ENCODE results near the gene ZSCAN31.
A peak's percentile ranks its signal among the peaks of the same experiment; 100 is the strongest.
"Not testable (repeated sequence)": the region's sequence is repeated elsewhere in the genome, so short reads cannot be mapped to it uniquely, and the experiment has no call there.

ZSCAN31 gene

DNA sequence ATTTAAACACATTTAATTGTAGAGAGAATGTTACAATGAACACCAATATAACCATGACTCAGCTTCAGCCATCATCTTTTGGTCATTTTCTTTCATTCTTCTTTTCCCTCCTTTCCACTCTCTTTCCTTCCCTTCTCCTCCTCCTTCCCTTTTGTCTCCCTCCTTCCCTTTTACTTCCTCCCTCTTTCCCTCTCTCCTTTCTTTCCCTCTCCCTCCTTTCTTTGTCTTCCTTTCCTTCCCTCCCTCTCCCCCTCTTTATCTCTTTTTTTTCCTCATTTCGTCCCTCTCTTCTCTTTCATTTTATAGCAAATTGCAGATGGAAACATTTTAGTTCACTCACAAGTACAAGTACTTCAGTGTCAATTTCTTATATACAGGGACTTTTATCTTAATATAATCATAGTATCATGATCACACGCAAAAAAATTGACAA, 15.6 kb upstream of the ZSCAN31 start:
- no peak for DNase-seq

DNA sequence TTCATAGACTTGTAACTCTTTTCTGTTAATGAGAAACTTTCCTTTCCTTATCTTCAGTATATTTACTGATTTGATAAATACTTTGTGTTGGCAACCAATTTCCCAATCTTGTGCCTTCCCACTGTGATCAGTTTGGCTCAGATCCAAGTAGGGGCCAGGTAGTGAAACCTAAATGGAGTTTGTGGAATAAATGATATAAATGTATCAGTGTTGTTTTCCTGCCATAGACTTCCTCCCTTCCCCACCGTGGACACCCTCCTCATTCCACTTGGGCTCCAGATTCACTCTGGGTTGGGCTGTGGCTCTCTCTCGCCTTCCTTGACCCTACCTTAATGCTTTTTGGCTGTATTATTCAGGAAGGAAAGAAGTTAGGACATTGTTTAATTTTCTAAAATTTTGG, 15.1 kb upstream of the ZSCAN31 start:
- no peak for DNase-seq

- peak; percentile 72 for DNase-seq
Observed at GRCh38 chr6:28349892-28350737, 14.2 kb upstream of the ZSCAN31 start, which contains the start of gene ZKSCAN3. Gene ZKSCAN3 (plus strand): TSS chr6:28349947. CDS start chr6:28359587, 9,640 bp downstream.

DNA sequence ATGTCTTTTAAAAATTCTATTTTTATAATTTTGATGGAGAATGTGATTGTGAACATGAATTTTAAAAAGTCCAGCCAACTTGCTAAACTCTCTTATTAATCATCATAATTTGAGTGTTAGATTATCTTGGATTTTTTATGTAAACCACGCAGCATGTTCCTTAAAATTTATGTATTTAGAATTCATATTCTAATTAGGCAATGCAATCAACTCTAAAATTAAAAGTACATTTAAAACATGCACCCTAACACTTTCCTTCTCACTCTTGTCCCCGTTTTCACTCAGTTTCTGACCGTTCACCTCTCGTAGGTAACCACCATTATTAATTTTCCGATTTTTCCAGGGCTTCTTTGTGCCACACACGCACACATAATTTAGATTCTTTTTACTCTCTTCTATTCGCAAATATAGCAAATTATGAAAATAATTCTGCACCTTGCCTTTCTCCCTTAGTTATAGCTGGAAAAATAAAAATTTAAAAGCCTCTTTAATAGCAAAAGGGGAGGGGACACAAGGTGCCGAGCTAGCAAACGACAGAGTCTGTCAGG, 13.5 kb upstream of the ZSCAN31 start:
- DNase-seq: no peak

DNA sequence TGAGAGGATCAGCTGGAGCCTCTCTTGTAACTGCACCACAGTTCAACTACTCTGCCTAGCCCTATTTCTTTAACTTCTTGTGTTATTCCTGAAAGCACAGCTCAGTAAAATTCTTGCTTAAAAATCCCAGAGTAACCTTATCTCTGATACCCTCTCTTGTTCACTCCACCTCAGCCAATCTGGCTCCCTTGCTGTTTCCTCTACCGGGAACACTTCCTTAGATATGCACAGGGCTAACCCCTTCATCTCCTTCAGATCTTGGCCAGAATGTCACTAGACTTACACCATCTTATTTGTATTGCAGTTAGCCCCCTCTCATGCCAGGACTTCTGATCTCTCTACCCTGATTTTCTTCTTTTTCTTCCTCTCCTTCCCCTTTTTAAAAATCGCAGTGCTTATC, 11.2 kb upstream of the ZSCAN31 start:
- DNase-seq: no peak

DNA sequence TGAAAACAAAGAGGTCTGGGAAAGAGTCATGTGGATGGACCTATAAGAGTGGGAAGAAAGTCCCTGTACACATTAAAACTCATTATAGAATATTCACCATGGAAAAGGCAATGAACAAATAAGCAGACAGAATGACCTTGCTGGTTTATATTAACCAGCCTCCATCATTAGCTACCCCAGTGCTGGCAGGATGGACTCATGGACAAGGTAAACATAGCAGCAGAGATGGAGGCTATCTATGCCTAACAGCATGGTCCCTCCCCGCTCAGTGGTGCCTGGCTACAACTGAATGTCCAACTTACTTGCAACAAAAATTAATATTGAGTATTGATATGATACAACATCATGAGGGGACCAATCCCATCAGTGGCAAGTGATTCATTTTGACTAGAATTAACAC, 9.3 kb upstream of the ZSCAN31 start:
- no peak for DNase-seq

GRCh38 chr6:28343898-28344677, 8.1 kb upstream of the ZSCAN31 start:
- no peak for DNase-seq

DNA sequence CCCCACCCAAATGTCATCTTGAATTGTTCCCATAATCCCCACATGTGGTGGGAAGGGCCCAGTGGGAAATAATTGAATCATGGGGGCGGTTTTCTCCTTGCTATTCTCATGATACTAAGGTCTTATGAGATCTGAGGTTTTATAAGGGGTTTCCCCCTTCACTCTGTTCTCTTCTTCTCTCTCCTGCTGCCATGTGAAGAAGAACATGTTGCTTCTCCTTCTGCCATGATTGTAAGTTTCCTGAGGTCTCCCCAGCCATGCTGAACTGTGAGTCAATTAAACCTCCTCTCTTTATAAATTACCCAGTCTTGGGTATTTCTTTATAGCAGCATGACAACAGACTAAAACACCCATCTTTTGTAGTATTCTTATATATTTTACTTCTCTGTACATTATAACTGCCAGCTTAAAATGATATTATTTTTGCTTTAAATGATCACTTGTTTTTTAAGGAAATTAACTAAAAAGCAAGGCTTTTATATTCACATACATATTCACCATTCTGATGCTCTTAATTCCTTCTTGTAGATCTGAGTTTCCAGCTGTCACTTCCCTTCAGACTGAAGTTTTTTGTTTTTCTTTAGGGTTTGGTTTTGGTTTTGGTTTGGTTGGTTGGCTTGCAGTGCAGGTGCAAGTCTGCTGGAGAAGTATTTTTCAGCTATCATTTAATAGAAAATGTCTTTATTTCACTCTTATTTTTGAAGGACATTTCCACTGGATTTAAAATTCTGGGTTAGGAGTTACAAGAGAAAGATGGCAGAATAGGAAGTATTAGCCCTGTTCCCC, 4.6 kb upstream of the ZSCAN31 start:
- DNase-seq: no peak

GRCh38 chr6:28337121-28337520, 1.2 kb upstream of the ZSCAN31 start:
- no peak for DNase-seq

DNA sequence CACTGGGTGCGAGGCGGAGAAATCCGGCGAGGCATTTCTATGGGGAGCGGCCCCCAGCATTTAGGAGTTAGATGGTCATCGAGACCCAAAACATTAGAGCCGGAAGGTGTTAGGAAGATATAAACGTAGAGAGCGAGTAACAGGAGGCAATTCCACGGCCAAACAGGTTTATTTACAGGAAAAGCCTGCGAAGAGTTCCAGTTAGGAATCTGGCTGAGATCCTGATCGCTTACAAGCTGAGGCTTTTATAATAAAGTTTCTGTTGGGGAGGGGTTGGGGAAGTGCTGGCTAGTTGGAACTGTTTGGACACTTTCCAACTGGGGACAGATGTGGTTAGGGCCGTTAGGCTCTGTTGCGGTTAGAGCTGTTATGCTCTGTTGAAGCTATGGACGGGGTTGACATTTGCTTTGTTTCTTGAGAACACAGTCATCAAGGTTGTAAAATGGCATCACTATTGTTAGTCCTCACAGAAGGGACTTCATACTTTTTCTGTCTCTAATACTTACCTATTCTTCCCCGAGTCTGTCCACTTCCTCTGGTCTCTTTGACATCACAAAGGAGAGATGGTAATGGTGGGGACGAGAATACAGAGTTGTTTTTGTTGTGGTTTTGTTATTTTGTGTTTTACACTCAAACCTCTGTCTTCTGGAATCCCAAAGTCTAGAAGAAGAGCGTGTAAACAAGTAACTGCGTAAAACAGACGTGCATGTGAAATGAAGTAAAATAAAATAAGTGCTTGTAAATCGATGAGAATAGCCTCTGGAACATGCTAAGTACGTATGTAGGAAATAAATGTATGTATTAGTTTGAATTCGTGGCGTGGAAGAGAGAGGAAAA, 554 bp upstream of the ZSCAN31 start:
- DNase-seq: peak; percentile 27

DNA sequence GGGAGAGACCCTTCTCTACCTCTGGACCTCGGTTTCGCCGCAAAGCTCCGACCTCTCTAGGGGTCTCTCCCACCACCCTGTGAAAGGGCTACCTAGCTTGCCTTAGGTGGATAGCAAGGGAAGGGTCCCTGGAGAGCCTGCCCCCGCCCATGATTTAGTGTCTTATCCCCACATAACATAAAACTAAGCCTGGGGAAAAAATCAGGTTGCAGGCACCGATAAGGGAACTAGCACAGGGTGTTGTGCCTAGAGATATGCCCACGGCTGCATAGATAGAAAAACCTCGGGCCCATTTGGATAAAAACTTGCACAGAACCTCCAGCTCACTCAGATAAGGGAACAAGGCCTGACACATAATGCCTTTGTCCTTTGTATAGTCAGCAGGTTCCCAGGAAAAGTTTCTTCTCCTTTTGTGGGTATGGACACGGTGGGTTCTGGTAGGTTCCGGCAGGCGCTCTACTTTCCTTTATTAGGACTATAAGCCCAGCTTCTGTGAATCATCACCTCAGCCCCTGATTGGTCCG, 846 bp downstream of the ZSCAN31 start:
- no peak for DNase-seq

GRCh38 chr6:28334286-28335039, 1.5 kb downstream of the ZSCAN31 start:
- no peak for DNase-seq

GRCh38 chr6:28333599-28334018, 2.3 kb downstream of the ZSCAN31 start:
- no peak for DNase-seq

GRCh38 chr6:28333047-28333446, 2.9 kb downstream of the ZSCAN31 start:
- no peak for DNase-seq

DNA sequence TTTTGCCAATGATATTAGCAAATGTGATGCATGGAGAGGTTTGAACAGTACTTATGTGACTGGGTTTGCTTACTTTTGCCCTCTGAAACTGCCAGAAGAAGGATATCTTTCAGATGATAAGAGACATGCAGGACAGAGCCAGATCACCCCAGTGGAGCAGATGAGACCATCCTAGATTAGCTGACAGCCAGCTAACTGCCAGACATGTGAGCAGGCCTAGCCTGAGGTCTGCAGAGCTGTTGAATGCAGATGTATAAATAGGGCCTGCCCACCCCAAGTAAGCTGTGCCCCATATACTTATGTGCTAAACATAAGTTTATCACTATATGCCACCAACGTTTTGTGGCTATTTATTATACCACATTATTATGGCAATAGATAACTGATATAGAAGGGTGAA, 5.9 kb downstream of the ZSCAN31 start:
- no peak for DNase-seq

DNA sequence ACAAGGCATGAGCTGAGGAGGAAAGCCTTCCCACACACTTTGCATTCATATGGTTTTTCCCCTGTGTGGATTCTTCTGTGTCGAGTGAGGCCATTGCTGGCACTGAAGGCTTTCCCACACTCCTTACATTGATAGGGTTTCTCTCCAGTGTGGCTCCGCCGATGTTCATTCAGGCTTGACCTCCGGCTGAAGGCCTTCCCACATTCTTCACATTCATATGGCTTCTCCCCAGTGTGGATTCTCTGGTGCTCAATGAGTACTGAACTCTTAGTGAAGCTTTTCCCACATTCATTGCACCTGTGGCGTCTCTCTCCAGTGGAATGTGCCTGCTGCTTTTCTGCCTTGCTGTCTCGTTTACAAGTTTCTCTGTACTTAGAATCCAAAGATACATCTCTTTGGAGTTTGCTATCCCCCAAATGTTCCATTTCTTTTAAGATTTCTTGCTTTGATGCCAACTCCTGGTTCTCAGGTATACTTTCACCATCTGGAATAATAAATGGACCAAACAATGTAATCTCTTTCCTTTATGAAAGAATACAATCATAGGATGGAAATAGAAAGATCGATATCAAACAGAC, 9.5 kb downstream of the ZSCAN31 start:
- DNase-seq: no peak

GRCh38 chr6:28323813-28324424, 12.0 kb downstream of the ZSCAN31 start:
- no peak for DNase-seq

GRCh38 chr6:28322661-28323060, 13.3 kb downstream of the ZSCAN31 start:
- DNase-seq: no peak

DNA sequence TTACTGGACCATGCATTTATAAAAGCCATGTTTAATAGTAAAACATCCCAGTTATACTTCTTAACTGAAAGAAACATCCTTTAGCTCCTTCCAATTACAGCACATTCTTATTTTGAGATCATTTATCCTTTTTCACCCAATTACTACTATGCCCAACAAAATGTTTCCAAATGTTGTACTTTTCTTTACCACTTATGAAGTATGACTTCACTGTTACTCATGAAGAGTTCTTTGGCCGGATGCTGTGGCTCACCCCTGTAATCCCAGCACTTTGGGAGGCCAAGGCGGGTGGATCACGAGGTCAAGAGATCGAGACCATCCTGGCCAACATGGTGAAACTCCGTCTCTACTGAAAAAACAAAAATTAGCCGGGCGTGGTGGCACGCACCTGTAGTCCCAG, 18.1 kb downstream of the ZSCAN31 start:
- not testable (repeated sequence) for DNase-seq

GRCh38 chr6:28315628-28316027, 20.3 kb downstream of the ZSCAN31 start:
- no peak for DNase-seq

Data from fibroblast of upper back skin (primary cell).